GM23338 (cell line): ENCODE measurements around the gene PAPPA2. TPM values are rescaled to one million over a fixed set of nuclear protein-coding genes. Genes with fewer than 3 reads are reported as not detected.

ENCODE experiments used
- ATAC-seq: fragments of 200-7000 bp; cut with Tn5 transposase; 3 replicates; pipeline ENCODE4 v1.9.1; 2020
- DNase-seq: peaks from one replicate; pipeline ENCODE4 v3.0.0-alpha.2; 2015; ENCODE audit warnings: low spot score
- H2AFZ ChIP-seq: fragments of 200-600 bp; sonication (generic); 2 replicates; pipeline ENCODE4 v1.8.0; 2016; ENCODE audit warnings: antibody characterized with exemption, mild to moderate bottlenecking, moderate library complexity
- H3F3A ChIP-seq: fragments of 200-600 bp; sonication (generic); replicated peaks from 2 replicates; pipeline ENCODE4 v1.8.0; 2017; ENCODE audit warnings: antibody characterized with exemption, mixed run types, low read depth
- H3K27ac ChIP-seq: fragments of 200-600 bp; sonication (generic); 2 replicates; pipeline ENCODE4 v1.6.1; 2016; ENCODE audit warnings: low read depth
- H3K27me3 ChIP-seq: fragments of 200-600 bp; sonication (generic); 2 replicates; pipeline ENCODE4 v1.8.0; 2016; ENCODE audit warnings: mild to moderate bottlenecking, mixed run types, moderate library complexity; ENCODE audit not compliant: insufficient read depth
- H3K36me3 ChIP-seq: fragments of 200-600 bp; sonication (generic); 2 replicates; pipeline ENCODE4 v1.8.0; 2016; ENCODE audit warnings: mild to moderate bottlenecking; ENCODE audit not compliant: insufficient read depth
- H3K4me1 ChIP-seq: fragments of 200-600 bp; sonication (generic); 2 replicates; pipeline ENCODE4 v1.8.0; 2016; ENCODE audit warnings: mild to moderate bottlenecking, moderate library complexity; ENCODE audit not compliant: insufficient read depth
- H3K4me2 ChIP-seq: fragments of 200-600 bp; sonication (generic); 2 replicates; pipeline ENCODE4 v1.7.1; 2017; ENCODE audit warnings: mixed run types
- H3K4me3 ChIP-seq: fragments of 200-600 bp; sonication (generic); 2 replicates; pipeline ENCODE4 v1.6.1; 2016; ENCODE audit warnings: mixed run types
- H3K79me2 ChIP-seq: fragments of 200-600 bp; sonication (generic); replicated peaks from 2 replicates; pipeline ENCODE4 v1.8.0; 2017; ENCODE audit warnings: mild to moderate bottlenecking; ENCODE audit not compliant: insufficient read depth
- H3K9me2 ChIP-seq: fragments of 200-600 bp; sonication (generic); 2 replicates; pipeline ENCODE4 v1.8.0; 2017; ENCODE audit not compliant: insufficient read depth
- H4K20me1 ChIP-seq: fragments of 200-600 bp; sonication (generic); replicated peaks from 2 replicates; pipeline ENCODE4 v1.8.0; 2017; ENCODE audit warnings: mild to moderate bottlenecking; ENCODE audit not compliant: insufficient read depth
- H3K27ac Mint-ChIP-seq: 2 replicates; pipeline ENCODE4 v1.8.0; 2020; ENCODE audit warnings: inconsistent platforms, mild to moderate bottlenecking, moderate library complexity, mixed read lengths
- H3K27me3 Mint-ChIP-seq: 3 replicates; pipeline ENCODE4 v1.8.0; 2022; ENCODE audit warnings: low read depth, mild to moderate bottlenecking, moderate library complexity, mixed read lengths, inconsistent platforms; ENCODE audit not compliant: insufficient read depth, poor library complexity
- H3K36me3 Mint-ChIP-seq: 3 replicates; pipeline ENCODE4 v1.8.0; 2021; ENCODE audit warnings: low read depth, mild to moderate bottlenecking, inconsistent platforms, moderate library complexity, mixed read lengths
- H3K4me1 Mint-ChIP-seq: 3 replicates; pipeline ENCODE4 v1.8.0; 2020; ENCODE audit warnings: mild to moderate bottlenecking, inconsistent platforms, mixed read lengths
- H3K4me3 Mint-ChIP-seq: 3 replicates; pipeline ENCODE4 v1.8.0; 2021; ENCODE audit warnings: moderate library complexity, mild to moderate bottlenecking, inconsistent platforms, mixed read lengths
- H3K9me3 Mint-ChIP-seq: 3 replicates; pipeline ENCODE4 v1.8.0; 2020; ENCODE audit warnings: moderate library complexity, mild to moderate bottlenecking, inconsistent platforms, mixed read lengths
- CTCF ChIP-seq, 2 experiments: fragments of 200-600 bp in 1 of 2; sonication (generic) in 1 of 2; conservative IDR thresholded peaks; 2 replicates each; pipeline versions ENCODE4 v1.5.1 to v1.6.1; 2016 to 2017; ENCODE audit warnings: antibody characterized with exemption in 2 of 2, low read depth in 2 of 2, mild to moderate bottlenecking in 2 of 2, moderate library complexity in 1 of 2
- EZH2 ChIP-seq: fragments of 200-600 bp; sonication (generic); IDR thresholded peaks from one replicate; pipeline ENCODE4 v1.8.0; 2017; ENCODE audit warnings: antibody characterized with exemption, mild to moderate bottlenecking, low read depth; ENCODE audit not compliant: unreplicated experiment
- EZH2phosphoT487 ChIP-seq: fragments of 200-600 bp; sonication (generic); IDR thresholded peaks from one replicate; pipeline ENCODE4 v1.8.1; 2018; ENCODE audit warnings: antibody characterized with exemption; ENCODE audit not compliant: unreplicated experiment
- JUNB ChIP-seq: IDR thresholded peaks from one replicate; pipeline ENCODE4 v1.6.1; 2016; ENCODE audit warnings: antibody characterized with exemption; ENCODE audit not compliant: unreplicated experiment
- NANOG ChIP-seq: IDR thresholded peaks from 2 replicates; pipeline ENCODE4 v1.6.1; 2016; ENCODE audit warnings: antibody characterized with exemption, borderline replicate concordance
- POLR2AphosphoS5 ChIP-seq: IDR thresholded peaks from 2 replicates; pipeline ENCODE4 v1.6.1; 2016; ENCODE audit warnings: antibody characterized with exemption, low read depth
- REST ChIP-seq: IDR thresholded peaks from one replicate; pipeline ENCODE4 v1.6.1; 2018; ENCODE audit warnings: antibody characterized with exemption; ENCODE audit not compliant: unreplicated experiment
- polyA plus RNA-seq: library from polyadenylated mRNA; unstranded; fragments of >200 nt; fragmentation: Nextera tagmentation; extraction: Ambion mirVana; gene quantifications from 2 replicates; pipeline ENCODE4 v1.2.1, GENCODE V29; 2016
- total RNA-seq: library from RNA; depleted of rRNA; stranded (reverse); fragments of >200 nt; shearing (Covaris generic); gene quantifications from 2 replicates; pipeline ENCODE4 v1.2.3, GENCODE V29; 2014
- TF ChIP-seq, protein P1 (sequence below): fragments of 250-450 bp; sonication (Bioruptor Pico); IDR thresholded peaks from 2 replicates; pipeline ENCODE4 v1.5.0; 2020; ENCODE audit warnings: mild to moderate bottlenecking, moderate library complexity
- TF ChIP-seq, protein P2 (sequence below): IDR thresholded peaks from 2 replicates; pipeline ENCODE4 v1.6.1; 2016; ENCODE audit warnings: antibody characterized with exemption

The PAPPA2 gene
- total and polyA plus RNA-seq, 2 experiments from 2014 or later: 1.4 to 1.7 TPM

GRCh38 chr1:176885751-176886150 is 422.8 kb downstream of the PAPPA2 start:
- Histone ChIP-seq H2AFZ (no peak overlapping the region), H3K4me1 (no peaks in the 10 kb centered on the region), H3K36me3 (no peaks in the 10 kb centered on the region), H3K4me2 (no peak overlapping the region), H3K9me2 (0 out of 2 replicates have a peak, but pooled peaks cover 6% of the 10 kb centered on the region), H4K20me1 (no peaks in the 10 kb centered on the region), H3F3A (no peaks in the 10 kb centered on the region), H3K4me3 (no peak overlapping the region), H3K79me2 (no peaks in the 10 kb centered on the region), H3K27ac (no peak overlapping the region), H3K27me3 (no peaks in the 10 kb centered on the region)
- H3K27ac Mint-ChIP-seq: no peak overlapping the region
- H3K27me3 Mint-ChIP-seq: no peaks in the 10 kb centered on the region
- H3K4me1 Mint-ChIP-seq: no peaks in the 10 kb centered on the region
- no peak overlapping the region for H3K4me3 Mint-ChIP-seq
- no peaks in the 10 kb centered on the region for H3K36me3 Mint-ChIP-seq
- TF ChIP-seq, protein P1, sequence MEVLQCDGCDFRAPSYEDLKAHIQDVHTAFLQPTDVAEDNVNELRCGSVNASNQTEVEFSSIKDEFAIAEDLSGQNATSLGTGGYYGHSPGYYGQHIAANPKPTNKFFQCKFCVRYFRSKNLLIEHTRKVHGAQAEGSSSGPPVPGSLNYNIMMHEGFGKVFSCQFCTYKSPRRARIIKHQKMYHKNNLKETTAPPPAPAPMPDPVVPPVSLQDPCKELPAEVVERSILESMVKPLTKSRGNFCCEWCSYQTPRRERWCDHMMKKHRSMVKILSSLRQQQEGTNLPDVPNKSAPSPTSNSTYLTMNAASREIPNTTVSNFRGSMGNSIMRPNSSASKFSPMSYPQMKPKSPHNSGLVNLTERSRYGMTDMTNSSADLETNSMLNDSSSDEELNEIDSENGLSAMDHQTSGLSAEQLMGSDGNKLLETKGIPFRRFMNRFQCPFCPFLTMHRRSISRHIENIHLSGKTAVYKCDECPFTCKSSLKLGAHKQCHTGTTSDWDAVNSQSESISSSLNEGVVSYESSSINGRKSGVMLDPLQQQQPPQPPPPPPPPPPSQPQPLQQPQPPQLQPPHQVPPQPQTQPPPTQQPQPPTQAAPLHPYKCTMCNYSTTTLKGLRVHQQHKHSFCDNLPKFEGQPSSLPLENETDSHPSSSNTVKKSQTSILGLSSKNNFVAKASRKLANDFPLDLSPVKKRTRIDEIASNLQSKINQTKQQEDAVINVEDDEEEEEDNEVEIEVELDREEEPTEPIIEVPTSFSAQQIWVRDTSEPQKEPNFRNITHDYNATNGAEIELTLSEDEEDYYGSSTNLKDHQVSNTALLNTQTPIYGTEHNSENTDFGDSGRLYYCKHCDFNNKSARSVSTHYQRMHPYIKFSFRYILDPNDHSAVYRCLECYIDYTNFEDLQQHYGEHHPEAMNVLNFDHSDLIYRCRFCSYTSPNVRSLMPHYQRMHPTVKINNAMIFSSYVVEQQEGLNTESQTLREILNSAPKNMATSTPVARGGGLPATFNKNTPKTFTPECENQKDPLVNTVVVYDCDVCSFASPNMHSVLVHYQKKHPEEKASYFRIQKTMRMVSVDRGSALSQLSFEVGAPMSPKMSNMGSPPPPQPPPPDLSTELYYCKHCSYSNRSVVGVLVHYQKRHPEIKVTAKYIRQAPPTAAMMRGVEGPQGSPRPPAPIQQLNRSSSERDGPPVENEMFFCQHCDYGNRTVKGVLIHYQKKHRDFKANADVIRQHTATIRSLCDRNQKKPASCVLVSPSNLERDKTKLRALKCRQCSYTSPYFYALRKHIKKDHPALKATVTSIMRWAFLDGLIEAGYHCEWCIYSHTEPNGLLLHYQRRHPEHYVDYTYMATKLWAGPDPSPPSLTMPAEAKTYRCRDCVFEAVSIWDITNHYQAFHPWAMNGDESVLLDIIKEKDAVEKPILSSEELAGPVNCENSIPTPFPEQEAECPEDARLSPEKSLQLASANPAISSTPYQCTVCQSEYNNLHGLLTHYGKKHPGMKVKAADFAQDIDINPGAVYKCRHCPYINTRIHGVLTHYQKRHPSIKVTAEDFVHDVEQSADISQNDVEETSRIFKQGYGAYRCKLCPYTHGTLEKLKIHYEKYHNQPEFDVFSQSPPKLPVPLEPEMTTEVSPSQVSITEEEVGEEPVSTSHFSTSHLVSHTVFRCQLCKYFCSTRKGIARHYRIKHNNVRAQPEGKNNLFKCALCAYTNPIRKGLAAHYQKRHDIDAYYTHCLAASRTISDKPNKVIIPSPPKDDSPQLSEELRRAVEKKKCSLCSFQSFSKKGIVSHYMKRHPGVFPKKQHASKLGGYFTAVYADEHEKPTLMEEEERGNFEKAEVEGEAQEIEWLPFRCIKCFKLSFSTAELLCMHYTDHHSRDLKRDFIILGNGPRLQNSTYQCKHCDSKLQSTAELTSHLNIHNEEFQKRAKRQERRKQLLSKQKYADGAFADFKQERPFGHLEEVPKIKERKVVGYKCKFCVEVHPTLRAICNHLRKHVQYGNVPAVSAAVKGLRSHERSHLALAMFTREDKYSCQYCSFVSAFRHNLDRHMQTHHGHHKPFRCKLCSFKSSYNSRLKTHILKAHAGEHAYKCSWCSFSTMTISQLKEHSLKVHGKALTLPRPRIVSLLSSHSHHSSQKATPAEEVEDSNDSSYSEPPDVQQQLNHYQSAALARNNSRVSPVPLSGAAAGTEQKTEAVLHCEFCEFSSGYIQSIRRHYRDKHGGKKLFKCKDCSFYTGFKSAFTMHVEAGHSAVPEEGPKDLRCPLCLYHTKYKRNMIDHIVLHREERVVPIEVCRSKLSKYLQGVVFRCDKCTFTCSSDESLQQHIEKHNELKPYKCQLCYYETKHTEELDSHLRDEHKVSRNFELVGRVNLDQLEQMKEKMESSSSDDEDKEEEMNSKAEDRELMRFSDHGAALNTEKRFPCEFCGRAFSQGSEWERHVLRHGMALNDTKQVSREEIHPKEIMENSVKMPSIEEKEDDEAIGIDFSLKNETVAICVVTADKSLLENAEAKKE (CRISPR knock-in tag): no peak
- TF ChIP-seq NANOG: no peak
- no peak for TF ChIP-seq JUNB
- TF ChIP-seq, protein P2, sequence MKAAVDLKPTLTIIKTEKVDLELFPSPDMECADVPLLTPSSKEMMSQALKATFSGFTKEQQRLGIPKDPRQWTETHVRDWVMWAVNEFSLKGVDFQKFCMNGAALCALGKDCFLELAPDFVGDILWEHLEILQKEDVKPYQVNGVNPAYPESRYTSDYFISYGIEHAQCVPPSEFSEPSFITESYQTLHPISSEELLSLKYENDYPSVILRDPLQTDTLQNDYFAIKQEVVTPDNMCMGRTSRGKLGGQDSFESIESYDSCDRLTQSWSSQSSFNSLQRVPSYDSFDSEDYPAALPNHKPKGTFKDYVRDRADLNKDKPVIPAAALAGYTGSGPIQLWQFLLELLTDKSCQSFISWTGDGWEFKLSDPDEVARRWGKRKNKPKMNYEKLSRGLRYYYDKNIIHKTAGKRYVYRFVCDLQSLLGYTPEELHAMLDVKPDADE: no peak
- TF ChIP-seq POLR2AphosphoS5: no peak
- no peak for TF ChIP-seq CTCF (conservative IDR thresholded peaks at IDR 0.05; ENCODE audit: low read depth in 2 of 2)
- no peak for TF ChIP-seq EZH2
- TF ChIP-seq EZH2phosphoT487: no peak
- TF ChIP-seq REST: no peak
- DNase-seq: no peak
- no peaks in the 10 kb centered on the region for H3K9me3 Mint-ChIP-seq
- no peak for ATAC-seq
